Right ventricle myocardium inferior (tissue), 1 donor: ENCODE measurements around the gene C16orf89. TPM values are rescaled to one million over a fixed set of nuclear protein-coding genes. Genes with fewer than 3 reads are reported as not detected.
A peak's percentile ranks its signal among the peaks of the same experiment; 100 is the strongest.

ENCODE experiments used
- ATAC-seq: fragments of 200-7000 bp; cut with Tn5 transposase; one replicate; pipeline ENCODE4 v1.9.1; 2020; ENCODE audit warnings: mild to moderate bottlenecking, moderate library complexity
- DNase-seq: peaks from one replicate; pipeline ENCODE4 v3.0.0; 2021; ENCODE audit errors: missing footprints
- intact Hi-C: fragments of 100-400 bp; cut with DNase I; formaldehyde crosslinking; loops from one replicate; pipeline ENCODE4 v1.11.0; 2022
- total RNA-seq: library from RNA; stranded (reverse); fragmentation: NEBNext Ultra II Directional; extraction: Animal tissue kit (Norgen Biotek cat#: 25700); gene quantifications from one replicate; pipeline ENCODE4 v1.2.1, GENCODE V29; 2021
- donor health status: DM: no; HTN: yes; CAD: no; lungs with severe emphysema.

The C16orf89 gene
- total RNA-seq, 1 donor from 2014 or later, result 3.5 TPM

DNA sequence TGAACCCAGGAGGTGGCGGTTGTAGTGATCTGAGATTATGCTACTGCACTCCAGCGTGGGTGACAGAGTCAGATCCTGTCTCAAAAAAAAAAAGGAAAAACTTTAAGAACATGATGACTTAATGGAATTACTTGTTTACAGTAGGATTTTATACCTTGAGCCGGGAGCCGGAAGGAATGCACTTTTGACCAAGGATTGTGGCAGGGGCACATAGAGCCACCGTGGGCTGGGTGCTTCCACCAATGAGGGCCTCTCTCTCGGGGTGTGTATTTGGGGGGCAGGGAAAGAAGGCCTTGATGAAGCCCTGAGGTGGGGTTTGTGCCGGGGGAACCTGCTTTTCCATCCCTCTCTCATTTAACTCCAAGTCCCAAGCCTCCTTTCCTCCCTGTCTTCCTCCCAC, 25.3 kb downstream of the C16orf89 start:
- intact Hi-C loops, result no loop called here
- no peak for ATAC-seq
- peak; percentile 11 for DNase-seq

DNA sequence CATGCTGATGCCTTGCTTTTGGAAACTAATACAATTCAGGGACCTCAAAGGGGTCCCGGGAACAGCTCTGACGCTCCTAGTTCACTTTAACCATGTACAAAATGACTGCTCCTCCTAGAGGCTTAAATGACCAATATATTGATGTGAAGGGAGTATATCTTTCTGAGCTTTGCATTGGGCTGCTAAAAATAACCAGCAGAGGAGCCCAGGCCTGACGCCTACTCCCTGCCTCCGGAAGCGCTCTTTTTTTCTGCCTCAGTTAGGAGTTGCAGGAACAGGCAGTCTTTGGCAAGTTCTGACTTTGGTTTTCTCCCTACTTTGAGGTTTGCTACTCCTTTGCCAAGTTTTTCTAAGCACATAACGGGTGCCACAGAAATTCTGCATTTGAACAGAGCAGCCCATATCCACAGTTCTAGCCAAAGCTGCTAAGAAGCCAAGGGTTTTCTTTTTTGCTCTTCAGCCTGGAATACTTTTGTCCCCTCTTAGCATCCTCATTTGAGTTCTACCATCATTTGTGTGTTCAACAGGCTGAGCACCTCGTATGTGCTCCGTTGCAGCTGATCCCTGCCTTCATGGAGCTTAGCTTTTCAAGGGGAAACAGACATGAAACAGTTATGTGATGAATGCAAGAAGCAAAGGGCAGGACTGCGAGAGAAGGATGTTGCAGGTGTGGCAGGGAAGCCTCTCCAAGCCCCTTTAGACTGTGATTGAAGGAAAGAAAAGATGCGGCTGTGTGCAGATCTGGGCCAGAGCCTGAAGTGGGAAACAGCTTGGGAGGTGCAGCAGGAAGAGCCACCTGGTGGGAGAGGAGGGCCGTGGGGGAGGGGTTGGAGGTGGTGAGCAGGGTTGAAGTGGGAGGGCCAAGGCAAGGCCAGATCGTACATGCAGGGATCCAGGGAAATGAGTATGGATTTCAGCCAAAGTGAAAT, 29.3 kb downstream of the C16orf89 start:
- DNase-seq (peak; percentile 8), ATAC-seq (no peak)
- intact Hi-C loops, result no loop called here

DNA sequence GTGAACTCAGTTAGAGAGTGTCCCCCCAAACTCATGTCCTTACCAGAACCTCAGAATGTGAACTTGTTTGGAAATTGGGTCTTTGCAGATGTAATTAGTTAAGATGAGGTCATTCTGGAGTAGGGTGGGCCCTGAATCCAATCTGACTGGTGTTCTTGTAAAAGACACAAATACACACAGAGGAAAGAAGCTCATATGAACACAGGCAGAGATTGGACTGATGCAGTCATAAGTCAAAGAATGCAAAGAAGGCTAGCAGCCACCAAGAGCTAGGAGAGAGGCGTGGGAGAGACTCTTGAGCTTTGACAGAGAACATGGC, 29.9 kb downstream of the C16orf89 start:
- no peak for DNase-seq
- intact Hi-C loops, result no loop called here

DNA sequence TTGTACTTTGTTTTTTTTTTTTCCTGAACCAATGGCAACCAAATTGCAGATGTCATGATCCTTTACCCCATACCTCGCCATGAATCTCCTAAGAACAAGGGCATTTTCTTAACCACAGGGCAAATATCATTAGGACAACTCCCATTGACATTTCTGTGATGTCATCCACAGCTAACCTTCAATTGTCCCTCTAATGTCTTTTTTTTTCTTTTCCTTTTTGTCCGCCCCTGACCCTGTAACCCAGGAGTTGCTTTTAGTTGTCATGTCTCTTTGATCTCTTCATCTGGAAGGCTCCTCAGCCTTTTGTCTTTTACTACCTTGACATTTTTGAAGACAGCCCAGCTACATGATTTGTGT, 31.6 kb downstream of the C16orf89 start:
- intact Hi-C loops, result no loop called here
- ATAC-seq (no peak), DNase-seq (no peak)

More for the DNA sequence above, 29.9 kb downstream of the C16orf89 start:
- no peak for ATAC-seq

DNA sequence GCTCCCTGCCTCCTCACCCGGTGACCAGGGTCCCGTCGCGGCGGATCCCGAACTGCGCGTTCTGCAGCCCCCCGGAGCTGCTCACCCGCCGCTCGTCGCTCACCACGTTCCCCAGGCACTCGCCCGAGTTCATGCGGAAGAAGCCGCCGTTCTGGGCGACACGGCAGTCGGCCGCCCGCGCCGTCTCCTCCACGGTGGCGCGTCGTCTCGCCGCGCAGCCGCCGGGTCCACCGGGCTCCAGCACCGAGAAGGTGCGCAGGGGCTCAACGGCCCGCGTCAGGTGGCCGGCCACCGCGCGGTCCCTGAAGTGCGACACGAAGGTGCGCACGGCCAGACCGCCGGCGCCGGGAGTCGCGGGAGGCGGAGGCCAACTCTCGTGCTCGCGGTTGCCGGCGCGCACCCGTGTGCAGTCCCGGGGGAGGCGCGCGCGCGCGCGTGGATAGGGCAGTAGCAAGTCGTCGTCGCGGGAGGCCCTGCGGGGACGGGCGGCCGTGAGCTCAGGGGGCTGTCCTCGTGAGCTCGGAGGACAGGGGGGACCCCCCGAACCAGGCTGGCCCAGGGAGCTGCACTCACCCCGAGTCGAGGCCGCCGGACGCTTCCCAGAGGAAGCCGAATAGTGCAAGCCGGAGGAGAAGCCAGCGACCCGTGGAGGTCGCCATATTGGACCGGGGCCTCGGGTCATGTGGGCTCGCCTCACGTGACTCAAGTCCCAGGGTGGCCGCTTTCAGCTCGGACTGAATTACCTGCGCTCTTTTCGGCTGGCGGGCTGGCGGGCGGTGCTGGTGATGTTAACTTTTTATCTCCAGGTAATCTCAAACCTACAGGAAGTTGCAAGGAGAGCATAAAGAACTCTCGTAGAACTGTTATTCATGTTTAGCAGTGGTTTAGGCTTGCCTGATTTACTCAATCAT, 32.2 kb downstream of the C16orf89 start, which contains the start of gene NAGPA:
NAGPA (minus strand) TSS at position 680 of the 911 bp plus-strand sequence; CDS start at position 659, 21 bp downstream.
- ATAC-seq (peak; percentile 87), DNase-seq (peak; percentile 95)
- intact Hi-C loops, result no loop called here

DNA sequence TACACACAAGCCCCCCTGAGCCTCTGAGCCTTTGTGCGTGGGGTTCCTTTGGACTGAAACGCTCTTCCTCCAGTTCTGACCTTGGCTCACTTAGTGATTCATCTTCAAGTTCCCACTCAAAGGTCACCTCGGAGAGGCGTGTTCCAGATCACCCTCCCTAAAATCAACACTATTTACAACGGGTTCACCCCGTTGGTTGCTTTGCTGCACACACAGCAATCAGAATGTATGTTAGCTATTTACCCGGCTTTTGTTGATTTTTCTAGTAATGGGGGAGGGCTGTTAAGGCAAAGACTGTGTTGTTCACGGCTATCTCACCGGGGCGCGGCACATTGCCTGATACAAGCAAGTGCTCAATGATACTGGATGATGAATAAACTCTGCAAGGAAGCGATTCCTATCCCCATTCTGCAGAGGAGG, 33.0 kb downstream of the C16orf89 start:
- ATAC-seq (no peak), DNase-seq (no peak)
- intact Hi-C loops, result no loop called here

DNA sequence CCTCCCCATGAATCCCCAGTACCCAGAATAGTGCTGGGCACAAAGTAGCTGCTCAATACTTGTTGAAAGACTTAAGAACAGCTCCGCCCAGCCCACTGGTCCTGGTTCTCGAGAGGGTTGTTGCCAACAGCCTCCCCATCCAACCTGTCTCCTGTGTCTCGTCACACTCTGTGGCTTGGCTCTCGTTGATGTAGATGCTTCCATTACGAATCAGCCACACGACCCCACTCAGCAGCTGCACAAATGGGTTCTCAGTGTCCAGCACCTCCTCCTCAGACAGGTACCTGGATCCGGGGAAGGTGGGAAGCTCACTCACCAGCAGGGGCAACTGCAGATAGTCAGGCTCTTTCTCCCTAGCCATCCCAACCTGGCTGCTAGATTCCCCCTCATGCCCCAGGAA, 34.2 kb downstream of the C16orf89 start:
- no peak for DNase-seq
- intact Hi-C loops, result no loop called here
- no peak for ATAC-seq

DNA sequence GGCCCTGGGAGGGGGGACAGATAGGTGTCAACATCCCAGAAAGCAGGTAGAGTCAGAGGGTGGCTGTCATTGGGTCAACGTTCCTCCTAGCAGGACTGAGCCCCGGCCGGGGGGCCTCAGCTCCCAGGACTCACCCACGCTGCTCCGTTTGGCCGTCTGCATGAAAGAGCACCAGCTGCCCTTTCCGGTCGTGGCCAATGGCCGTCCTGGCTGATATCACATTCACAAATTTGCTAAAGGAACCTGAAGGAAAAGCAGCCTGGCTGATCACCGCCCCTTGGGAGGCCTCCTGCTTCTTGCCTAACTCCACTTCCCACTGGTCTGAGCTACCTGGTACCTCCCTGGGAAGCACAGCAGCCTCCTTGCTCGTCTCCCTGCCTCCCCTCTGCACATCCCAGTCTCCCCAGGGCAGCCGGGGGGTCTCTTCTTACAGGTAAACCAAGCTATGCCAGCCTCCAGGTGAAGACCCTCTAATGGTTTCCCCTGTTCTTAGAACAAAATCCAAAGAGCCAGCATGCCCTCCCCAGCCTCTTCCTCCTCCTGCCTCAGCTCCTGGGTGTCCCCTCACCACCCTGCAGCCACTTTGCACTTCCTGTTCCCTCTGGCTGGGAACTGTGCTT, 35.4 kb downstream of the C16orf89 start:
- intact Hi-C loops, result no loop called here
- no peak for DNase-seq
- ATAC-seq, result no peak

DNA sequence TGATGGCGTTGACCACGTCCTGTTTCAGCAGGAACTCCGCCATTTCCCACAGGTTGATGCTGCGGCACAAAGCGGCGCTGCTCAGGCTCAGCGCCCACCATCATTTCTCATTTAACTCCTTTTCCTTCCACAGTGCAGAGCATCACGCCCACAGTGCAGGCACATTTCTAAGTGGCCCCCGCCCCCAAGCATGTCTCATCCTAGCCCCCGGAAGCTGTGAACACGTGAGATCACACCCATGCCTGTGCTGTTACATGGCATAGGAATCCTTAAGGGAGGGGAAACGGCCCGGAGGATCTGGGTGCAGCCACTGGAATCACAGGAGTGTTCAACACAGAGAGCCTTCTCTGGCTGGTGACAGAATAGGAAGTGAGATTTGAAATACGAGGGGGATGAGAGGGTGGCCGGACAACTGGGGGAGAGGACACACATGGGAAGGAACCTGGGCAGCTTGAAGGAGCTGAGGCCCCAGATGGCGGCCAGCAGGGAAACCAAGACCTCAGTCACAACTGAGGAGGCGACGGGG, 36.7 kb downstream of the C16orf89 start:
- DNase-seq (no peak), ATAC-seq (no peak)
- intact Hi-C loops, result no loop called here

DNA sequence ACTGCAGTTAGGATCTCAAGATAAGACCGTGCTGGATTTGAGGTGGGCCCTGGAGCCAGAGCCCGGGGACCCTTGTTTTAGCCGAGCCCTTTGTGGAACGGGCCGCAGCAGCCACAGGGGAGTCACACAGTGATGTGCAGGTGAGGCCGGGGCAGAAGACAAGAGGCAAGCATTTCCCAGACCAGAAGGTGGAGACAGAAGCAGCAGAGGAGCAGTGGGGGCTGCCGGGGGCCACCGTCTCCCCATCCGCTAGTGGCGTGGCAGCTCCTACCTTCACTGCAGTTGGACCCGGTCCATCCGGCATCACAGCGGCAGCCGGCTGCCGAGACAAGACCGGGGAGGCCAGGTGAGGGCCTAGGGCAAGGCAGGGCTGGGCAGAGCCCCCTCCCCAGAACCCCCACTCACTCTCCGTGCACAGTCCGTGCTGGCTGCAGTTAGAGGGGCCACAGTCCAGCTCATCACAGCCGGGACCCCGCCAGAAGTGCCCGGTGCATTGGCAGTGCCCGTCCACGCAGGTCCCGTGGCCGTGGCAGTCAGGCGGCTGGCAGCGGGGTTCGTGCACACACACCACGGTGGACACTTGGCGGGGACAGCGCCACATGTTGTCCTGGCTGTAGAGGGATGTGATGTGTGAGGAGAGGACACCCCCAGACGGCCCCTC, 38.1 kb downstream of the C16orf89 start:
- DNase-seq (no peak), ATAC-seq (no peak)
- intact Hi-C loops, result no loop called here

DNA sequence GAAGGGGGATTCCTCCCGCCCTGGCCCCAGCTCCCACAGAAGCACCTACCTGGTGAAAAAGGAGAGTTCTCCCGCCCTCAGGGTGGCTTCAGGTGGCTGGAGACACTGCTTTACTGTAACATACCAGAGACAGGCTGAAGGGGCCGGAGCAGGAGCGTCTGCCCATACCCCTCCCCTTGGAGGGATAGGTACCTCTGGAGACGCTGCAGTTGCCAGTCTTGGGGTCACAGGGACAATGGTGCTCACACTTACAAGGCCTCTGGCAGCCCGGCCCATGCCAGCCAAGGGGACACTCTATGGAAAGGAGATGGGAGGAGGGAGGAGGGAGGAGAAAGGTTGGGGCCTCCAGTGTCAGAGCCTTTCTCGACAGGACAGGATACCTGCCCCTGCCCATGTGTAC, 38.7 kb downstream of the C16orf89 start:
- intact Hi-C loops, result no loop called here
- DNase-seq (no peak), ATAC-seq (no peak)

DNA sequence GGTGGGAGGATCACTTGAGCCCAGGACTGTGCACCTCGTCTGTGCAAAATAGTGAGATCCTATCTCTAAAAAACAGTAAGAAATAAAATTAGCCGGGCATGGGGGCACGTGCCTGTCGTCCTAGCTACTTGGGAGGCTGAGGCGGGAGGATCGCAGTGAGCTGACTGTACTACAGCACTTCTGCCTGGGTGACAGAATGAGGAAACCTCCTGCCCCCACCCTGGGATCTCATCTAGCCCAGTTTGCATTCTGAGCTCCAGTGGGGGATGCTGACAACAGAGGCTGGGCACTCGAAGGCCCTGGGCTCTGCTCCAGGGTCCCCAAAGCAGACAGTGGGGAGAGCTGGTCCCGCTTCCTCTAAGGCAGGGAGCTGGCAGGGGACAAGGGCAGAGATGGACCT, 39.1 kb downstream of the C16orf89 start:
- DNase-seq, result no peak
- intact Hi-C loops, result no loop called here

DNA sequence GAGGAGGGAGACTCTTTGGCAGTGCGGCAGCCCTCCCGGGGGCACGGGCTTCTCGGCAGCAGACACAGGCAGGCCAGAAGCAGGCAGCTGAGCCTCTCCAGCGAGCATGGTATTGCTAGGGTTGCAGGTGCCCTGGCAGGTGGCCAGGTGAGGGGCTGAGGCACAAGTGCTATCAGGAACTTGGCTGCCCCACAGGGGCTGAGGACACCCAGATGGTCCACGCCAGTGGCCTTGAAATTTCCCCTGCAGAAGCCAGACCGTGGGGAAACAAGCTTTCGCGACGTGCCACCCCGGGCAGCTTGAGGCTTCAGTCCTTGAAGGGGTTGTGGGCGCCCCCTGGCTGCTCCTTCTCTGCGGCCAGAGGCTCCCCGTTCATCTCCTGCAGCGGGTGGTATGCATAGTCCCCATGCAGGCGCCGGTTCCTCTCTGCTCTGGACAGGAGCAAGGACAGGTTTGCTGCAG, 40.6 kb downstream of the C16orf89 start:
- ATAC-seq (peak; percentile 50), DNase-seq (no peak)
- intact Hi-C loops, result loop anchor here (2.0 kb wide), 1 partner anchor 66 kb away; the partner anchor contains the start of gene SEC14L5

More for the DNA sequence above, 39.1 kb downstream of the C16orf89 start:
- no peak for ATAC-seq

DNA sequence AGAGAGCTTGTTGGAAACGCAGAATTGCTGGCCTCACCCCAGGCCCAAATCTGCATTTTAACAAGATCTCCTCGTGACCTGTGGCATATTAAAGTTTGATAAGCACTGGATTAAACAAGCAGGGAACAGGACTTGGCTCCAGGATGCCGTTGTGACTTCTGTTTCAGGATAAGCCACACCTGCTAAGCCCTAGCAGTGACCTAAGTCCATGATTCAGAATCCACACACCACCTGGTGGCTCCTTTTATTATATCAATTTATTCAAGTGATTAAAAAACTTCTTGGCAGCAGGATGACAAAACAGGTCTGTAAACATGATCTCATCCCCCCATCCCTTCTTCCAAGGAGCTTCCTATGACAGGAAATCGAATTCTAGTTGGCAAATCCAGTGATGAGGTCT, 41.1 kb downstream of the C16orf89 start:
- DNase-seq (no peak), ATAC-seq (no peak)
- intact Hi-C loops, result loop anchor here (2.0 kb wide), 1 partner anchor 66 kb away; the partner anchor contains the start of gene SEC14L5

DNA sequence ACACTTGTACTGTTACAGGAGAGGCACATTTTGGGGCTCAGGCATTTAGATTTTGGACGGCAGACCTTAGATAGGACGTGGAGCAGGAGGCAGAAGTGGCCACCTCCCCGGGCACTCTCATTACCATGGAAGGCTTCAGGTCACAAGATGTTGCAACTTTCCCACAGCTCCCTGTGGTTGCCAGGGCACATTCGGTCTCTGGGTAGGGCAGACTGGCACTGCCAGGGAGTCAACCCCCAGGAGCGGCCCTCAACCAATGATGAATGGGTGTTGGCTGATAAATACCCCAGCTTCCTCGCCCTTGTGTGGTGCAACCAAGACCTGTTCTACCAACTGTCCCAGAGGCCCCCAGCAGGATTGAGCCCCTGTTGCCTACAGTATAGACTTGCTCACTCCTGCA, 43.2 kb downstream of the C16orf89 start:
- no peak for ATAC-seq
- no peak for DNase-seq
- intact Hi-C loops, result no loop called here

DNA sequence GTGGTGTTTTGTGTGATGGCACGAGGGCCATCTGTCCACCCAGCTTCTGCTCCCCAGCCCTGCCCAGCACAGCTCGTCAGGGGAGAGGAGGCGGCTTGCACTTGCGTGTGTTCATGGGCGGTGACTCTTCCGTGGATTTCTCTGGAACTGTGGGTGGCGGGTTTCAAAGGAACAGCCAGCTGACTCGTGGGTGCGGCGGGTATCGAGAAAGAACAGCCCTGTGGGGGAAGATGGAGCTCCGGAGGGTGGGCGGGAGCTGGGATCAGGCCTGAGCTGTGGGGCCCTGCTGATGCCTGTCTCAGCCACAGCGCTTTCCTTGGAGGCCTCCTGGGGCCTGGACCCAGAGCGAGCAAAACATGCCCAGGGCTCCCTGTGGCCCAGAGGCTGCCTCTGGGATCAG, 45.2 kb downstream of the C16orf89 start:
- no peak for DNase-seq
- no peak for ATAC-seq
- intact Hi-C loops, result no loop called here

DNA sequence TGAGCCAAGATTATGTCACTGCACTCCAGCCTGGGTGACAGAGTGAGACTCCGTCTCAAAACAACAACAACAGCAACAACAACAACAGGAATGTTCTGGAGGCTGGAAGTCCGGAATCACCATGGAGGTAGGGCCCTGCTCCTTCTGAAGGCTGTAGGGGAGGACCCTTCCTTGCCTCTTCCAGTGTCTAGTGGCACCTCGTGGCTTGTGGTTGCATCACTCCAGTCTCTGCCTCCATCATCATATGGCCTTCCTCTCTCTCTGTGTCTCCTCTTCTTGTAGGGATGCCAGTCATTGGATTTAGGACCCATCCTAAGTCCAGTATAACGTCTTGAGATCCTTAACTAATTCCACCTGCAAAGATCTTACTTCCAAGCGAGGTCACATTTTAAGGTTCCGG, 46.0 kb downstream of the C16orf89 start:
- intact Hi-C loops, result no loop called here
- no peak for DNase-seq
- no peak for ATAC-seq

DNA sequence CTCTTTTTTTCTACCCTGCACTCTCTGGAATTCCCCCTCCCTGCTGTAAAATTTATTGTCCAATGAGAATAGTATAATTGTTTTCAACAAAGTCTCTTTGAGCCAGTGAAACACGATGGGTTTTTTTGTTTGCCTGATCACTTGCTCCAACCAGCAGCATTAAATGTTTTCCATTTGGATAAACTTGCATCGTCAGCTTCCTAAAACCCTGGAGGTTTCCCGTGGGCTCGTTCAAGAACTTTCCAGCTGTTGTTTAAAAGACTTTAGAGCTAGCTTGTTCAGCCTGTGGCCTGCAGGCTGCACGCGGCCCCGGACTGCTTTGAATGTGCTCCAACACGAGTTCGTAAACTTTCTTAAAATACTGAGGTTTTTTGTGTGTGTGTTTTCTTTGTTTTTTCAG, 47.0 kb downstream of the C16orf89 start:
- ATAC-seq (no peak), DNase-seq (no peak)
- intact Hi-C loops, result no loop called here

DNA sequence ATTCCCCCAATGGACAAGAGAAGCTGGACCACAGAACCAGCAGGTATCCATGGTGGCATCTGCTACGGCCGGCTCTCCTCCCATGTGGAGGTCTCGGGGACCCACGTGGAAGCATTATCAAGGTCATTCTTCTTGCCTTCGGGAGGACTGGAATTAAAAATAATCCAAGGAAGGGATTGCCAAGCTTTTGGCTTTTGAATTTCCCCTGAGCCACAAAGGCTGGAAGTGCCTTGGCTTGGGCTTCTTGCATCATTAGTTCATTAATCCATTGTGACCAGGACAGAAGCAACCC, 48.1 kb downstream of the C16orf89 start:
- no peak for ATAC-seq
- intact Hi-C loops, result no loop called here
- DNase-seq, result peak; percentile 34
